Measurements from ENCODE around the gene PPA1. TPM values are rescaled to one million over a fixed set of nuclear protein-coding genes. Genes with fewer than 3 reads are reported as not detected.
A peak's percentile ranks its signal among the peaks of the same experiment; 100 is the strongest.

PPA1 gene
- total RNA-seq, 4 donors from 2014 or later = 14.1 to 113 (median 98.4) TPM

DNA sequence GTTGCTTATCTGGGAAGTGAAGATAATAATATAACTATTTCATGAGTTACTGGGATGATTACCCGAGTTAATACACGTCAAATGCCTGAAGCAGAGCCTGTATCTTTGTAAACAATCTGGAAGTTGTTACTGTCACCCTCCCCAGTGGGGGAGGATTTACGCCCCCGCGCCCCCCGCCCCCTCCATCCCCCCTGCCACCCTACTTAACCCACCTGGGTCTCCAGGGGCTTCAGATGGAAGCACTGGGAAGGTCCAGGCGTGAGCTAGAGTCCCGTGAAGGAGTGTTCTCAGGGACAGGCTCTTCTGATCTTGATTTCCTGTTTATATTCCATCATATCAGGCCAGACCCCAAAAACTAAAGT is 691 bp upstream of the PPA1 start:
- in situ Hi-C loops (cut with MboI; ENCODE audit: low pct_ligation_motif_present in 1 of 4, low pct_unique_long_range_greater_than_20kb in 1 of 4, low sequenced_read_pairs in 3 of 4) = no loop called here

DNA sequence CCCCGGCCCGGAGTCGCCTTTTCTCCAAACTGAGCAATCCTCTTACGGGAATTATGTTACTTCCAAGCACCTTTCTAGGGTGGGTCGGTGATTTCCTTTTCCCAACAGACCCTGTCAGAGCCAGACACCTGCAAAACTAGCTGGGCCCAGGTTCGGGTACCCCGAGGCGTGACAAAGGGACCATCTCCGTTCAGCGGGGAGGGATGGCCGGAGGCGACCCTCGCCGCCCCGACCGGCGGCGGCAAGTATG is 445 bp downstream of the PPA1 start:
- TF ChIP-seq POLR2A (IDR thresholded peaks at IDR 0.05) (no peak), EP300 (IDR thresholded peaks at IDR 0.05; ENCODE audit: low read depth) (no peak), POLR2AphosphoS5 (IDR thresholded peaks at IDR 0.05) (no peak)
- TF ChIP-seq, protein P1, sequence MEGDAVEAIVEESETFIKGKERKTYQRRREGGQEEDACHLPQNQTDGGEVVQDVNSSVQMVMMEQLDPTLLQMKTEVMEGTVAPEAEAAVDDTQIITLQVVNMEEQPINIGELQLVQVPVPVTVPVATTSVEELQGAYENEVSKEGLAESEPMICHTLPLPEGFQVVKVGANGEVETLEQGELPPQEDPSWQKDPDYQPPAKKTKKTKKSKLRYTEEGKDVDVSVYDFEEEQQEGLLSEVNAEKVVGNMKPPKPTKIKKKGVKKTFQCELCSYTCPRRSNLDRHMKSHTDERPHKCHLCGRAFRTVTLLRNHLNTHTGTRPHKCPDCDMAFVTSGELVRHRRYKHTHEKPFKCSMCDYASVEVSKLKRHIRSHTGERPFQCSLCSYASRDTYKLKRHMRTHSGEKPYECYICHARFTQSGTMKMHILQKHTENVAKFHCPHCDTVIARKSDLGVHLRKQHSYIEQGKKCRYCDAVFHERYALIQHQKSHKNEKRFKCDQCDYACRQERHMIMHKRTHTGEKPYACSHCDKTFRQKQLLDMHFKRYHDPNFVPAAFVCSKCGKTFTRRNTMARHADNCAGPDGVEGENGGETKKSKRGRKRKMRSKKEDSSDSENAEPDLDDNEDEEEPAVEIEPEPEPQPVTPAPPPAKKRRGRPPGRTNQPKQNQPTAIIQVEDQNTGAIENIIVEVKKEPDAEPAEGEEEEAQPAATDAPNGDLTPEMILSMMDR (IDR thresholded peaks at IDR 0.05) = no peak
- Histone ChIP-seq H3K27ac (peak overlapping the region; percentile 85 to 93 (median 87)), H3K36me3 (no peaks in the 10 kb centered on the region), H3K4me1 (peaks cover 0 to 50% (median 28%) of the 10 kb centered on the region in 4 donors), H3K4me3 (peak overlapping the region; percentile 61 to 90 (median 82)), H3K9me3 (no peaks in the 10 kb centered on the region), H3K27me3 (no peaks in the 10 kb centered on the region)
- intact Hi-C loops (cut with DNase I; ENCODE audit: low total_unique reads) = no loop called here
- DNase-seq = no peak
- WGBS, 2 donors (ENCODE audit: low coverage in 1 of 2) = 0% methylated on average over 4 to 16 of the region's 18 CpGs
- in situ Hi-C loops (cut with MboI; ENCODE audit: low pct_ligation_motif_present in 1 of 4, low pct_unique_long_range_greater_than_20kb in 1 of 4, low sequenced_read_pairs in 3 of 4) = no loop called here

More for the DNA sequence above, 691 bp upstream of the PPA1 start:
- 15% methylated on average over 8 of the region's 8 CpGs; no CpG with 5 or more reads in 1 of the 2 donors for WGBS, 2 donors (ENCODE audit: low coverage in 1 of 2)
- Histone ChIP-seq H3K4me3 (peak overlapping the region in 3 of 4 donors; percentile 61 to 90 (median 78)), H3K4me1 (peaks cover 0 to 38% (median 18%) of the 10 kb centered on the region in 4 donors), H3K27ac (peak overlapping the region; percentile 85 to 93 (median 87)), H3K36me3 (no peaks in the 10 kb centered on the region), H3K9me3 (no peaks in the 10 kb centered on the region), H3K27me3 (no peaks in the 10 kb centered on the region)
- intact Hi-C loops (cut with DNase I; ENCODE audit: low total_unique reads) = no loop called here
- no peak for TF ChIP-seq POLR2AphosphoS5 (IDR thresholded peaks at IDR 0.05)
- TF ChIP-seq, protein P1 (IDR thresholded peaks at IDR 0.05) = no peak
- no peak for TF ChIP-seq POLR2A (IDR thresholded peaks at IDR 0.05)
- no peak for TF ChIP-seq EP300 (IDR thresholded peaks at IDR 0.05; ENCODE audit: low read depth)
- DNase-seq = no peak

DNA sequence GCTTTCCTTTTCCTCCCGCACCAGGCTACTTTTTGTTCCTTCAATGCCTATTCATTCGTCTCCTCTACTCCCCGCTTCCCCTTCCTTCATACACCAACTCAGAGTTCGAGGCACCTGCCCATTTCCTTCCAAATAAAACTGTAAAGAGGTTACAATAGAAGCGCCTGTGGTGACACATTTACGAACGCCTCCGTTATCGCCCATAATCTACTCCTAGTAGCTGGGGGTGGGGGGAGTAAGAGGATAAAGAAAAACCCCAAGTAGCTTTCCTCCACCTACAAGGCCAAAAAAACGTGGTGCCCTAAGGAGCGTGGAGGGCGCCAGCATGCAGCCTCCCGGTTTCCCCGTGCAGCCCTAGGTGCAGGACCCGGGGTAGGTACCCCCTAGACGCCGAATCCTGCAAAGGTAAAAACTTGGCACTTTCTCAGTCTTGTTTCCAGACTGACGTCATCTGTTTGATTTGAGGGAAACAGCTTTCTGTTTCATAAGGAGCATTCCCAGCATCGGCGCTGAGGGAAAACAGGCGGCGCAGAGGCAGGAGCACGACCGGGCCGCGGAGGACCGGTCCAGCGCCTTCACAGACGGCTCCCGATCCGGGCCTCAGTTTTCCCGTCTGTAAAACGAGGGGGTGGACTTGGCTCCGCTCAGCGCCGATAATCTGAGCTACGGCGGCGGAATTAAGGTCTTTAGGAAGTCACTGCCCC is 922 bp downstream of the PPA1 start:
- in situ Hi-C loops (cut with MboI; ENCODE audit: low pct_ligation_motif_present in 1 of 4, low pct_unique_long_range_greater_than_20kb in 1 of 4, low sequenced_read_pairs in 3 of 4) (no loop called here), intact Hi-C loops (cut with DNase I; ENCODE audit: low total_unique reads) (no loop called here)
- H3K9me3 ChIP-seq = no peaks in the 10 kb centered on the region
- H3K27ac ChIP-seq = peak overlapping the region; percentile 85 to 93 (median 87)
- H3K4me3 ChIP-seq = peak overlapping the region; percentile 61 to 90 (median 82)
- peak; percentile 77 for DNase-seq
- WGBS, 2 donors (ENCODE audit: low coverage in 1 of 2) = 2 to 11% methylated on average over 8 to 39 of the region's 39 CpGs
- no peaks in the 10 kb centered on the region for H3K27me3 ChIP-seq
- TF ChIP-seq POLR2A (IDR thresholded peaks at IDR 0.05) (peak; percentile 82), EP300 (IDR thresholded peaks at IDR 0.05; ENCODE audit: low read depth) (no peak), POLR2AphosphoS5 (IDR thresholded peaks at IDR 0.05) (peak; percentile 88 to 90 (median 89))
- TF ChIP-seq, protein P1 (IDR thresholded peaks at IDR 0.05) = no peak
- no peaks in the 10 kb centered on the region for H3K36me3 ChIP-seq
- peaks cover 0 to 55% (median 32%) of the 10 kb centered on the region in 4 donors for H3K4me1 ChIP-seq

DNA sequence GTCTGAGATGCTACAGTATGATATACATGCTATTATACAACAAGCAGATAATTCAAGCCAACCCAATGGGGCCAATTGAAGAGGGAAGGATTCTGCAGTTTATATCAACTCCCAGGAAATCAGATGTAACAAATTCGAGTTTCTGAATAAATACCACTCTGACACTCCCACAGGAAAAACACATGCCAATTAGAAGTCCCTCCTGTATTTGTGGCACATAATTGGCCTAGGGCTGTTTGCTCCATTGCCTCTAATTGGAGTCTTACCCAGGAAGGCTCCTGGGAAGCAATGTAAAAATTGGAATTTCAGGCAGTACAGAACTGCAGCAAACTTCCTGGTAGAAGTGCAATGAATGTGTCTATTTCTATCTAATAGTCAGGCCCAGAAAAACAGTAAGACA is 4.7 kb downstream of the PPA1 start:
- 27% methylated on average over 1 of the region's 1 CpG; no CpG with 5 or more reads in 1 of the 2 donors for WGBS, 2 donors (ENCODE audit: low coverage in 1 of 2)
- no peak for DNase-seq
- Histone ChIP-seq H3K27me3 (no peaks in the 10 kb centered on the region), H3K36me3 (no peaks in the 10 kb centered on the region), H3K4me3 (no peak overlapping the region), H3K4me1 (peaks cover 0 to 59% (median 32%) of the 10 kb centered on the region in 4 donors), H3K27ac (peak overlapping the region; percentile 71 to 93 (median 79)), H3K9me3 (no peaks in the 10 kb centered on the region)
- TF ChIP-seq POLR2A (IDR thresholded peaks at IDR 0.05) (no peak), EP300 (IDR thresholded peaks at IDR 0.05; ENCODE audit: low read depth) (no peak), POLR2AphosphoS5 (IDR thresholded peaks at IDR 0.05) (no peak)
- TF ChIP-seq, protein P1 (IDR thresholded peaks at IDR 0.05) = no peak
- intact Hi-C loops (cut with DNase I; ENCODE audit: low total_unique reads) = no loop called here
- in situ Hi-C loops (cut with MboI; ENCODE audit: low pct_ligation_motif_present in 1 of 4, low pct_unique_long_range_greater_than_20kb in 1 of 4, low sequenced_read_pairs in 3 of 4) = no loop called here
